LNCAP (cell line): ENCODE measurements around the gene PLPPR1.

Experiments used
- TF ChIP-seq, protein P1 (sequence below): fragments of 450-650 bp; IDR thresholded peaks from 2 replicates; pipeline ENCODE4 v1.5.1; 2017; ENCODE audit warnings: mild to moderate bottlenecking

PLPPR1 gene

DNA sequence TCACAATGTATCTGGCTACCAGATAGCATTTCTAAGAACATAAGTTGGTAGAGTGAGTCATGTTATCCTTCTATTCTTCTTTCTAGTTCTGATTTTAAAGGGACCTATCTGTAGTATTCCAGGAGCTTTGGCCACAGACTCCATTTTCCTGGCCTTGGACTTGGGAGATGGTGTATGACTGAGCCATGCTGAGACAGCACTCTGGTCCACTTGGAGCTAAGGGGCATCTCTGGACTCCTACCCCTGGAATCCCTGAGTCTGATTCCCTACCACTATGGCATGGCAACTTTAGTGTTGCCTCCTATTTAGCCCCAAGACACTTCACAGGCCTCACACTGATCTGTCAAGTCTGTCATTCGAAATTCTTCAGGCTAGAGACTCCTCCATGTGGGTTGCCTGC, 297.5 kb downstream of the PLPPR1 start:
- TF ChIP-seq, protein P1, sequence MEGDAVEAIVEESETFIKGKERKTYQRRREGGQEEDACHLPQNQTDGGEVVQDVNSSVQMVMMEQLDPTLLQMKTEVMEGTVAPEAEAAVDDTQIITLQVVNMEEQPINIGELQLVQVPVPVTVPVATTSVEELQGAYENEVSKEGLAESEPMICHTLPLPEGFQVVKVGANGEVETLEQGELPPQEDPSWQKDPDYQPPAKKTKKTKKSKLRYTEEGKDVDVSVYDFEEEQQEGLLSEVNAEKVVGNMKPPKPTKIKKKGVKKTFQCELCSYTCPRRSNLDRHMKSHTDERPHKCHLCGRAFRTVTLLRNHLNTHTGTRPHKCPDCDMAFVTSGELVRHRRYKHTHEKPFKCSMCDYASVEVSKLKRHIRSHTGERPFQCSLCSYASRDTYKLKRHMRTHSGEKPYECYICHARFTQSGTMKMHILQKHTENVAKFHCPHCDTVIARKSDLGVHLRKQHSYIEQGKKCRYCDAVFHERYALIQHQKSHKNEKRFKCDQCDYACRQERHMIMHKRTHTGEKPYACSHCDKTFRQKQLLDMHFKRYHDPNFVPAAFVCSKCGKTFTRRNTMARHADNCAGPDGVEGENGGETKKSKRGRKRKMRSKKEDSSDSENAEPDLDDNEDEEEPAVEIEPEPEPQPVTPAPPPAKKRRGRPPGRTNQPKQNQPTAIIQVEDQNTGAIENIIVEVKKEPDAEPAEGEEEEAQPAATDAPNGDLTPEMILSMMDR, result no peak

DNA sequence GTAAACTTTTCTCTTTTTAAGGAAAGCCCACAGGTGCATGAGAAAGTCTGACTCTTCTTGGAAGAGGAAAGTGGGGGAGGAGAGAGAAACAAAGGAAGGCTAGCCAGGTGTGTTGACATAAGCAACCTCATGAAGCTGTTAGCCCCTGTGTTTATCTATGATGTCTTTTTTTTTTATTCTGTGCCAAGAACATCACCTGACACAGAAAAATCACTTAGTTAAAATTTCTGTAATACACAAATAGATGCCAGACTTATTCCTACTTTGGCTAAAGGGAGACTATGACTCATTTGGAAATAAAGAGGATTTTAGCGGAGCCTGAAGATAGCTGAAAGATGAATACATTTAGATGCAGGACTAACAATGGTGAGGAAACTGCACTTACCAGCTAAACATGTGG, 298.0 kb downstream of the PLPPR1 start:
- TF ChIP-seq, protein P1, result no peak

DNA sequence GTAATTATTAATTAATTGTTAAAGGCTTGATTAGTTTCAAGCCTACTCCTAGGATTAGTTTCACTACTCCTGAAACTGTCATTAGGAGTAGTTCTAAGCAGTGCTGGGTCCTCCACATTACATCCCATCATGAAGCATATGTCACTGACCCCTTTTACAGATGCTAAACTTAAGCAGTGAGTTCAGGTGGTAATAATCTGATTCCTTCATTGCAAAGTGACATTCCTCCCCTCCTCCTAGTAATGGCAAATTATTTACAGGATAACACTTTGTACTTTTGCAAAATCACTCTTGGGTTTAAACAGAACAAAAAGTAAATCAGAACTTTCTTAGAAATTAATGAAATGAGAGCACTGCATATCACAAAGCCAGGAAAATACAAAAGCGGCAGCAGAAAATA, 303.8 kb downstream of the PLPPR1 start:
- TF ChIP-seq, protein P1, result no peak

DNA sequence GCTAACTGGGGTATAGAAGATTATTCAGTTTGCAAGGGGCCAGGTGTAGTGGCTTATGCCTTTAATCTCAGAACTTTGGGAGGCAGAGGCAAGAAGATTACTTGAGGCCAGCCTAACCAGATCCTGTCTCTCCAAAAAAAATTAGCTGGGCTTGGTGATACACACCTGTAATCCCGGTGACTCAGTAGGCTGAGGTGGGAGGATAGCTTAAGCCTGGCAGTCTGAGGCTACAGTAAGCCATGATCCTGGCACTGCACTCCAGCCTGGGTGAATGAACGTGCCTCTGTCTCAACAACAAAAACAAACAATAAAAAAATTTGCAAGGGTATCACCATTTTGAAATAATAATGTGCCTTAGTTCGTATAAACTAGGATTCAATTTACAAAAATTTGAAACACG, 305.0 kb downstream of the PLPPR1 start:
- TF ChIP-seq, protein P1, result no peak

DNA sequence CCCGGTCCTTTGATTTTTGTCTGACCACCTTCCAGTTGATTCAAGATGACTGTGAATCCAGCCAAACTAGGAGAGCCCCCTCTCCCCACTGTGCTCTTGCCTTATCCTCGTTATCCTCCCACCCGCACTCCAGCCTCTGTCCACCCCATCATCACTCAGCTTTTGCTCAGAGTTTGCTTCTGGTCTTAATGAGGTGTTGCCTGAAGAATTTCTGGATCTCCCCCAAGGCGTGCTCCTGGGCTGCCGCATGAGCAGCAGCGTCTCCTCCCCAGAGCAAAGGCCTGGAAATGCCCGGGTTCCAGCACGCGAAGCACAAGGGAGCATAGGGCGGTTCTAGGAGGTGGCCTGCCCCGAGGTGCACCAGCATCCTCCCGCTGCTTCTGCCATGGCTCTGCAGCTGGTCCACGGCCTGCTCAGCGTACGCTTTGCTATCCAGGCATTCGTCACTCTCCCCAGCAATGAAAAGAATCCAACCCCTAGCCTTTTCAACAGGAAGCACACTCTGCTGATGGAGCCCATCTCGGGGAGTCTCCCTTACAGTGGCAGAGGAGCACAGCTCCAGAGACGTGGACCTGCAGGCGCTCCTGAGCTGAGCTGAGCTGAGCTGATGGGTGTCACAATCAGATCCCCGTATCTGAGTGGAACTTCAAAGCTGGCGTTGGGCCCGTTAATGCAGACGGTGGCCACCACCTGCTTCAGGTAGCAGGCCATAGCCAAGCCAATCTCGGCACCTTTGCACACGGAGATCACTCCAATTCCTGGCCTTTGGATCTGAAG, 305.6 kb downstream of the PLPPR1 start:
- TF ChIP-seq, protein P1, result no peak

DNA sequence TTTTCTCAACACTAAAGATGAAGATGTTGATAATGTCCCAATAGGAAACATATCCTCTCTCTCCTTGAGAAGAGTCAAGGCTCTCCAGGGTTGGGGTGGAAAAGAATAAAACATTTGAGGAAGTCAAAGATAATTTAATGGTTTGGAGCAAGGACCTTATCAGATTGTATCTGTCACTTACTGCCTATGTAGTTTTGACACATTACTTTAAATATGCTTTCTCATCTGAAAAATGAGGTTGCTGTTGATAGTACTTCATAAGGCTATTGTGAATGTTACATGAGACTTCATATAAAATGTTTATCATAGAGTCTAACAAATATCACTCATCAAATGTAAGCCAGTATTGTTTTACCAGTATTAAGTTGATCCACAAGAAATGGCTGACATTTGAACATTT, 307.6 kb downstream of the PLPPR1 start:
- TF ChIP-seq, protein P1, result no peak

DNA sequence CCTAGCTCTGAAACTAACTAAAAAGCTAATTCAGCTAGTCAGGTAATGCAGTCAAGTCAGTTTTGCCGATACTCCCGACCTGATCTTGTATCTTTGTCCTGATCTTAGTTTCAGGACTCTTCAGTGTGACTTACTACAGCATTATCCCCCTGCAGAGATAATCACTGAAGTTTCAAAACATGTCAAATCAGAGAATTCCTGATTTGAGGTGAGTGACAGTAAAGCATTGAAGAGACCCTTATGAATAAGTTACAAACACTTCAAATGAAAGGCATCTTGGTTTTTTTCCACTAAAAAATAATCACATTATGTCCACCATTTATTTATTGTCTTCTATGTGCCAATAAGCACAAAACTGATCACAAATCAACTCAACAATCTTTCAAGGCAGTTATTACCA, 308.7 kb downstream of the PLPPR1 start:
- TF ChIP-seq, protein P1, result no peak

DNA sequence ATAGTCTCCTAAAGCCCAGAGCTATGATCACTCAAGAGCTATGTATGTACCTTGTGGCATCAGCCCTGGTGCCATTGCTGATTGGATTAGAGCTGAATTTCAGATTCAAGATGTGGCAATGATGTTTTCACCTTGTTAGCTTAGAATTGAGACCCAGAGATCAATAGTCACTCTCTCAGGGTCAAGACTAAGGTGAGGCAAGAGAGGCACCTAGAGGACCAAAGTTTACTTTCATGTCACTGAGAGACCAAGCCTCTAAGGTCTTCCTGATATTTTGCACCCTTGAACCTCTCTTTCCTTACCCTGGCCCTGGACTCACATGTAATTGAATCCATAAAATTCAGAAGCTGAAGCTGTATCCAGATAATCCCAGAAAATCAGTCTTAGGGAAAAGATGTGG, 313.4 kb downstream of the PLPPR1 start:
- TF ChIP-seq, protein P1, result no peak
